NCI-H2171 treated with DMSO at 0.1 percent for 48 hours (cell line): ENCODE measurements around the gene TMLHE.
A peak's percentile ranks its signal among the peaks of the same experiment; 100 is the strongest.
"Not testable (repeated sequence)": the region's sequence is repeated elsewhere in the genome, so short reads cannot be mapped to it uniquely, and the experiment has no call there.

ENCODE experiments used
- DNase-seq: peaks from one replicate; lab custom pipeline; 2025; lab: John Stamatoyannopoulos, UW

TMLHE gene, protein sequence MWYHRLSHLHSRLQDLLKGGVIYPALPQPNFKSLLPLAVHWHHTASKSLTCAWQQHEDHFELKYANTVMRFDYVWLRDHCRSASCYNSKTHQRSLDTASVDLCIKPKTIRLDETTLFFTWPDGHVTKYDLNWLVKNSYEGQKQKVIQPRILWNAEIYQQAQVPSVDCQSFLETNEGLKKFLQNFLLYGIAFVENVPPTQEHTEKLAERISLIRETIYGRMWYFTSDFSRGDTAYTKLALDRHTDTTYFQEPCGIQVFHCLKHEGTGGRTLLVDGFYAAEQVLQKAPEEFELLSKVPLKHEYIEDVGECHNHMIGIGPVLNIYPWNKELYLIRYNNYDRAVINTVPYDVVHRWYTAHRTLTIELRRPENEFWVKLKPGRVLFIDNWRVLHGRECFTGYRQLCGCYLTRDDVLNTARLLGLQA

DNA sequence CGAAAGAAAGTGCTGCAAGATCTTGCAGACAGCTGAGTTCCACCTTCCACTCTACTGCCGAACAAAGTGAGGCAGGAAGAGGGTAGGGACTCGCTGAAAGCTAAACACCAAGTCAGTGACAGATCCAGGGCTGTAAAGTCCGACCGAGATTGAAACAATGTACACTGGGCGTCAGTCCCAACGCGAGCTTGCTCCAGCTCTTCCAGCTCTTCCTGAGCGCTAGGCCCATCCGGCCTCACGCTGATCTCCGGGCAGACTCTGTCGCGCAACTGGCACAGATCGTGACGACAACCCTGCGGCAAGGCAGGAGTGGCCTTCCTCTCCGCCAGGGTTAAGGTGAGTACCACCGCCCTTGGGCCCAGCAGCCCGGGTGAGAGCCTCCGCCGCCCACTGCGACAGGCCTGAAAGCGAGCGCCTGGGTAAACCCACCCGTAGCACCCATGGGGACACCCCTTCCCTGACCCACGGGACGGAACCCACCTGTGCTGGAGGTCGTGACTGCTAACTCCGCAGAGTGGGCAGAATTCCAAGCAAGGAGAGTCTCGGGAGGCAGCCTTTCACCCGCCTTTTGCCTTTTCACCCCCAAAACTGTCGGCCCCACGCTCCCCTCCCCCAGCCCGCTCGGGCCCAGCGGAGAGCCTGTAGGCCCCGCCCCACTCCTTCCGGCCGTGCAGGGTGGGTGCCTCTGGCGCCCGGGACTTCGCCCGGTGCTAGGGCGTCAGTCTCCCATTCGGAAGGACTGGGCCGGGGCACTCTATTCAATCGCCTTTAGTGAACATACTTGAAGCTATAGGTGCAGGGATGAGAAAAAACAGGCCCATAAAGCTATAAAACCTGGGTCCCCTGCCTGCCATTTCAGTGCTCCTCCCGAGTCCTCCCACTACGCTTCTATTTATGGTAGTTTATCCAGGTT, at the start of gene TMLHE, which contains the start of gene SPRY3:
TMLHE (minus strand) TSS at position 641 of the 913 bp plus-strand sequence. CDS start 67,676 bp downstream, outside the sequence.
SPRY3 (plus strand) TSS at position 275 of the 913 bp plus-strand sequence.
- peak; percentile 50 for DNase-seq

DNA sequence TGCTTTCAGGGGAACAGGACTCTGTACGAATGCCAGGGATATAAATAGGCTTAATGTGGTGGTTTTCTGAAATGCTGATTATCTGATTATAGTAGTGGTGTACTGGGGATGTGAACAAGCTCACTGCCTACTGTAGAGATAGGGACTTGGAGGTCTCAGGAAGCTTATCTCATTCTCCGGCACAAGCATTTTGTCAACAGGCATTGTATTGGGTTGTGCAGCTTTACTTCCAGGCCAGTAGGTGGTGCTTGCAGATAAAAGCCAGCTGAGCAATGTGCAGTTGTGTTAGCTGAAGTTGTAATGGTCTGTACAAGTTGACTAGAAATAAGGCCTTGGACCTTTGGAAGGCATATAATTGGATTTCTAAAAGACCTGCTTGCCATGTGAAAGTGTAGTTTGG, 49.5 kb upstream of the TMLHE start:
- DNase-seq: no peak

DNA sequence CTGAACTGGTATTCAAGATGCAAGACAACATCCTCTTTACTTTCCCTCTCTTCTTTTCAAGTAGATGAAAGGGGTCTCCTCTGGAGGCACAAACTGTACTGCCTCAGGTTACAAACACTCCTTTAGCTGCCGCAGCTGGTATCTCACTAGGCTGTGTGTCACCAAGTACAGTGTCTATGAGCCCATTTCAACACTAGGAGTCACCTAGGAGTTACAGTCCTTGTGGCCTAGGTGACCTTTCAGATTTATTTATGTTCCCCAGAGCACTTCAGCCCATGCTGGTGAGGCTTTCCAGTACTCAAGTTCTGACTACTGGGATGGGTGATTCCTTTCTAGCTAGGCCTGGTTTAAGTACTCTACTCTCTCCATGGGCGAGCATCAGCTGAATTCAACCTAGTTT, 32.4 kb upstream of the TMLHE start:
- DNase-seq: no peak

DNA sequence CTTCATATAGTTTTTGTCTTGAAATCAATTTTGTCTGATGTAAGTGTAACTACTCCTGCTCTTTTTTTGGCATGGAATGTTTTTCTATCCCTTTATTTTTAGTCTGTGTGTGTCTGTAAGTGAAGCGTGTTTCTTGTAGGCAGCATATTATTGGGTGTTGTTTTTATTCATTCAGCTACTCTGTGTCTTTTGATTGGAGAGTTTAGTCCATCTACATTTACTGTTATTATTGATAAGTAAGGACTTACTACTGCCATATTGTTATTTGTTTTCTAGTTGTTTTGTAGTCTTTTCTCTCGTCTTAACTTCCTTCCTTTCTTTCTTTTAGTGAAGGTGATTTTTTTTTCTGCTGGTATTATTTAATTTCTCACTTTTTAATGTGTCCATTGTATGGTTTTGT, 30.5 kb upstream of the TMLHE start:
- DNase-seq: no peak

DNA sequence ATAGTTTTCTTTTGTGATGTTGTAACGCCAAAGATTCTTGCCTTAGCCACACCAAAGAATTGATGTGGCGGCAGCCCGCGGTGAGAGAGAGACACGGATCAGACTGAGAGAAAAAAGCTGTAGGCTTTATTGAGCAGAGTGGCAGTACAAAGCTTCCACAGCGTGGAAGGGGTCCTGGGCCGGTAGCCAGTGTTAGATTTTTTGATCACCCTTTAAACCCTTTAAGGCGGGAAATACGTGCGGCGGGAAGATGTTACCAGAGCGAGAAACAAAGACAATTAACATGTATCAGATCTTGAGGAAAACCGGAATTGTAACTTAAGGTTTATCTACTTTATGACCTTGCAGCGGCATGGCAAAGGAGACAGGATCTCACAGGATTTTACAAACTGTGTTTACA, 28.6 kb upstream of the TMLHE start:
- not testable (repeated sequence) for DNase-seq

DNA sequence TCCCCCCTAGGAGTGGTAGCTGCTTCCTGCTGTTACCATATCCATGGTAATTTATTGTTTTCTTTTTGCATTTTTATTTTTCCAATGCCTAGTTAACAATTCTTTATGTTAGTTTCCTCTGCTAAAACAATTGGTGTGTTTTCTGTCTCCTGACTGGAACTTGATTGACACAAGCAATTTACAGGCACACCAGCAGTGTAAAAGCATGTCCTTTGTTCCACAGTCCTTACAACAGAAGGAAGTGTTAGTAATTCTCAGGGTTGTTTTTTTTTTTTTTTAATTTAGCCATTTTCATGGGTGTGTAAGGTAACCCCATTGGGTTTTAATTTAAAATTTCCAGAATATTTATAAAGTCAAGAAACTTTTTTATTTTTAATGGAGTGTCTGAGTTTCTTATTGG, 25.0 kb upstream of the TMLHE start:
- no peak for DNase-seq

DNA sequence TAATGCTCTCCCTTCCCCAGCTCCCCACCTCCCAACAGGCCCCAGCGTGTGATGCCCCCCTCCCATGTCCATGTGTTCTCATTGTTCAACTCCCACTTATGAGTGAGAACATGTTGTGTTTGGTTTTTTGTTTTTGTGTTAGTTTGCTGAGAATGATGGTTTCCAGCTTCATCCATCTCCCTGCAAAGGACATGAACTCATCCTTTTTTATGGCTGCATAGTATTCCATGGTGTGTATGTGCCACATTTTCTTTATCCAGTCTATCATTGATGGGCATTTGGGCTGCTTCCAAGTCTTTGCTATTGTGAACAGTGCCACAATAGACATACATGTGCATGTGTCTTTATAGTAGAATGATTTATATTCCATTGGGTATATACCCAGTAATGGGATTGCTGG, 22.3 kb upstream of the TMLHE start:
- not testable (repeated sequence) for DNase-seq

DNA sequence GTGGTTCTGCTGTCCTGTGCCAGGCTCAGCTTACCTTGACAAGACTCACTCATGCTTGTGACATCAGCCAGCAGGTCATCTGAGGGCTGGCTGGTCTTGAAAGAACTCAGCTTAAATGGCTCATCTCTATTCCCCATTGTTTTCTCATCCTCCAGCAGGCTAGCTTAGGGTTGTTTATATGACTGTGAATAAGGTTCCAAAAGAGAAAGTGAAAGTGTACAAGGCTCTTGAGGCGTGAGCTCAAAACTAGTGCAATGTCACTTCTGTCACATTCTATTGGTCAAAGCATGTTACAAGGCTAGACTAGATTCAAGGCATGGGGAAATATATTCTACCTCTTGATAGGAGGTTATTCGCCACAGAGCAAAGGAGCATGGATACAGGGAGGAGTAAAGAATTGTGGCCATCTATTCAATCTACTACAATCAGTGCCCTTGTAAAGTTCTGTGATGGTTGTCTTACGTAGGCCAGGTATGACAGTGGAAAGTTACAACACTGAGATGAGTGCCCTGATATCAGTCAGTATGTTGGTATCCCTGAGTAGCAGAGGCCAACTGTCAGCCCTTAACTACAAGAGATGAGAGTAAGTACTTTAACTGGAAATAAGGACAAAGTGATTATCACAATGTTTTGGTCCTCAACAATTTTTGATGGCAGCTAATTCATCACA, 19.8 kb upstream of the TMLHE start:
- DNase-seq: no peak

DNA sequence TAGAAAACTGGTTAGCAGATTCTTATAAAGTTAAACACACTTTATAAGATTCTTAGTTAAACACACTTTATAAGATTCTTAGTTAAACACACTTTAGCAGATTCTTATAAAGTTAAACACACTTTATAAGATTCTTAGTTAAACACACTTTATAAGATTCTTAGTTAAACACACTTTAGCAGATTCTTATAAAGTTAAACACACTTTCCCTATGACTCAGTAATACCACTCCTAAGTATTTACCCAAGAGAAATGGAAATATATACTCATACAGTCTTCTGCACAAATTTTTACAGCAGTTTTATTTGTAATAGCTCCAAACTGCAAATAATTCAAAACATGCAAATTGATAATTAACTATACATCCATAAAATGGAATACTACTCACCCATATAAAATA, 7.4 kb upstream of the TMLHE start:
- DNase-seq: not testable (repeated sequence)

DNA sequence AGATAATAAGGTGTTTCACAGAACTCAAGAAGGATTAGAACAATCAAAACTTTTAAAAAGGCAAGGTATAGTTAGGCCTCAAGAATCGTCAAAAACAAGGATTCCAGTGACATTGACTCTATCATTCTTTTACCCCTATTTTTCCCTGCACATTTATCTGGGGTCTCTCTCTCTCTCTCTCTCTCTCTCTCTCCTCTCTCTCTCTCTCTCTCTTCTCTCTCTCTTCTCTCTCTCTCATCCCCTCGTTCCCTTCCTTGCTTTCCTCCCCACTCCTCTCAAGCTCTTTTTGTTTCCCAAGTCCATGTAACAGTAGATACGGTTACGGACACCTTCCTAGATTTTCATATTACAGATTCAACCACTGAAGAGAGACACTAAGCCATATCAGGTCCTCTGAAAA, 3.2 kb upstream of the TMLHE start:
- no peak for DNase-seq

DNA sequence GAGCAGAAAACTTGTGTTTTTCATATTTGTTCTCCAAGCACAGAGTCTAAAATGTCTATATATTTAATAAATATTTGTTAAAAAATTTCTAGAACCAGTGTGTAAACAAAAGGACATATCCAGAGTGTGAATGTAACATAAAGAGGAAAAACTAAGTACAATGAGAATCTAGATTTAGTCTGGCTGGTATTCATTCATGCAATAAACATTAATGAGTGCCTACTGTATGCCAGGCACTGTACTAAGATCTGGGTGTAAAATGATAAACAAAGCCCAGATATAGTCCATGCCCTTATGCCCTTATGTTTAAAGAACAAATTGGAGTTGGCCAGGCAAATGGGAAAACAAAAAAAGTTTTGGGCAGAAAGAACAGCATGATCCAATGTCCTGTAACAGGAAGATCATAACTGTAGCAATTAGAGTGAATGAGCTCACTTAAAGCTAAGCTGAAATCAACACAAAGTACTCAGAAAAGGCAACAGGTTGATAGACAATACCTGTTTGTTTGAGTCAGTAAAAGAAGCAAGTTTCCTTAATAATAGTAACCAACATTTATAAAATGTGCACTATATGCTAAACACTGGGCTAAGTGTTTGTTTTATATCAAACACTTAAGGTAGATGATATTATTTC, 1.3 kb upstream of the TMLHE start:
- no peak for DNase-seq

DNA sequence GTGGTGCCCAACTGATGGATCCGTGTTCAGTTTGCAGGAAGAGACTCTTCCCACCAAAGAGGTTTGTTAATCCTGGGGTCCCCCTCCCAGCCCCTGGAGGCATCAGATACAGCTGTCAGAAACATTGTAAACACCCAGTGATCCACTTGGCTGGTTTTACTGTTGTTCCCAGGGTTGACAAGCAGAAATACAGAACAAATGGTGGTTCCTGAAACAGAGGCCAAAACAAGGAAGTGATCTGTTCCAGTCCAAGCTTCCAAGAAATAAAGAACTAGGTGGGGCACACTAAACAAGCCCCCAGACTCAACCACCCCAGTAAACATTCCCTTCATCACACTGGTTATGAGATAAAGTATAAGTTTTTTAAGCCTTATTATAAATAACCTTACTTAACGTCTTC, 1.4 kb downstream of the TMLHE start:
- no peak for DNase-seq

DNA sequence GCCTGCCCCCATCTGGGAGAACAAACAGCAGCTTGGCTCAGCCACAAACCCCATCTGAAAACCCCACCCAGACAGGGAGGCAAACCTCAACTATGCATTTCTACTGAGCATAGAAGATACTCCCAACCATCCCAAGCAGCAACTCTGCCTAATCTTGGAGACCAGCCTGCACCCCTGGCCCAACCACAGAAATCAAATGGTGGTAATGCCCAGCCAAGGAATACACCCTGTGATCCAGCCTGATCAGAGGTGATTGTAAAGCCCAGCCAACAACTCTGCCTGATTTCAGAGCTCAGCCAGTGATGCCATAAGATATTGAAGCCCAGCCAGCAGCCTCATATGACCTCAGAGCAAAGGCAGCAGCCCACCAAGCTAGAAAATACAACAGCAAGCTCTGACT, 19.8 kb downstream of the TMLHE start:
- DNase-seq: no peak

DNA sequence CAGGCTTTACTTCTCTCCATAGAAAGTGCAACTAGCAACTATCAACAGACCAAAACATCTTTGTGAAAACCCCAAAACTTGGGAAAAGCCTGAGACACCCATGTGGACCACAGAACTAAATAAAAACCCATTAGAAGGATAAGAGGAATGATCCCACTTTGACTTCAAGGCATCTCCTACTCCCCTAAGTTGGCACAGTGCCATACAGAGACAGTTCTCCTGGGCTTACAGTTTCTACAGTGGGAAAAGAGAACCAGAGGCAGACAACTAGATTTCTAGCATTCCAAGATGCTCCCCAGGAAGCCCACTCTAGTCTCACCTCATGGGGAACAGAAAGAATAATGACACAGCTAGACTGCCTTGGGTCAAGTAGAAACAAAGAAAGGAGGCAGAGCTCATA, 20.4 kb downstream of the TMLHE start:
- DNase-seq: no peak

DNA sequence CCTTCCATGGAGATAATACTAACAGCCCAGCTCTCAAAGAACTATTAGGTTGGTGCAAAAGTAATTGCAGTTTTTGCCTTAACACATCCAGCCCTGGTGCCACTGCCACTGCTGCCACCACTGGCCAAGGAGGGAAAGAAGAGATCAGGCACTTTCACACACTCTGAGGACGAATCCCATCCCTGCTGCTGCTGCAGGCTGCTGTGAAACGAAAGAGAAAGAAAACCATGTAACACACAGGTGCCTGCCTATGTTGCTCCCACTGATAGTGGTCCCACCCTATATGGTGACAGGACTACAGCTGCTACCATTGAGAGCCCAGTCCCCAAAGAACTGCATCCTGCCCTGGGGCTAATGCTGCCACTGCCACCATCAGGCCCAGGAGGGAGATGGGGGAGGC, 35.1 kb downstream of the TMLHE start:
- no peak for DNase-seq

DNA sequence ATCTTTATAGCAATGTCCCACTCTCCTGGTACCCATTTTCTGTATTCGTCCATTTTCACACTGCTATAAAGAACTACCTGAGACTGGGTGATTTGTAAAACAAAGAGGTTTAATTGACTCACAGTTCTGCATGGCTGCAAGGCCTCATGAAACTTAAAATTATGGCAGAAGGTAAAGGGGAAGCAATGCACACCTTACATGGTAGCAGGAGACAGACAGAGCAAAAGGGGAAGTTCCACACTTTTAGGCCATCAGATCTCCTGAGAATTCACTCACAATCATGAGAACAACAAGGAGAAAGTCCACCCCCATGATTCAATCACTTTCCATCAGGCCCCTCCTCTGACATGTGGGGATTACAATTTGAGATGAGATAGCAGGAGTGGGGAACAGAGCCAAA, 49.7 kb downstream of the TMLHE start:
- DNase-seq: no peak

DNA sequence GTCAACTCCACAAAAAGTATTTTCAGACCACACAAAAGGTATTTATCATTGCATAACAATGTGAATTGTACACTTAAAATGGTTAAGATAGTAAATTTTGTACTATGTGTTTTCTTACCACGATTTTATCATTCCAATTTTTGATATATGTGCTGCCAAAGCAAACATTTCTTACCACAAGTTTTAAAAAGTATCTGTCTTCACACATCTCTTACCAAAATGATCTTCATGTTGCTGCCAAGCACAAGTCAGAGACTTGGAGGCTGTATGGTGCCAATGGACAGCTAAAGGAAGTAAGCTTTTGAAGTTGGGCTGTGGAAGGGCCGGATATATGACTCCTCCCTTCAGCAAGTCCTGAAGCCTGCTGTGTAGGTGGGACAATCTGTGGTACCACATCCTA, 67.9 kb downstream of the TMLHE start:
- no peak for DNase-seq

DNA sequence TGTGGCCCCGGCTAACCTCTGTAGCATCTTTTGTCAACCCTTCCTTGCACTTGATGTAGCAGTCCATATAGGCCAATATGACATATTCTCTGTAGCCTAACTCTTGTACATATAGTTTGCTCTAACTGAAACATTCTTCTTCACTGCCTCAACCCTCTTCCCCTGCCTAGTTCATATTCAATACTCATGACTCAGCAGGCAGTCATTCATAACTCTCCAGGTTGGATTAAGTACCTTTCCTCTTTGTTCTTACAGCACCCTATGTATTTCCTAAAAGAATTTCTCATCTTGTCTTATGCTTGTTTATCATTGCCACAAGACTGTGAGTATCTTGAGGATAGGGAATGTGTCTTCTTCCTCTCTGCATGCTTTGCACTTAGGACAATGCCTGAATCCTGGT, 76.9 kb downstream of the TMLHE start:
- no peak for DNase-seq

DNA sequence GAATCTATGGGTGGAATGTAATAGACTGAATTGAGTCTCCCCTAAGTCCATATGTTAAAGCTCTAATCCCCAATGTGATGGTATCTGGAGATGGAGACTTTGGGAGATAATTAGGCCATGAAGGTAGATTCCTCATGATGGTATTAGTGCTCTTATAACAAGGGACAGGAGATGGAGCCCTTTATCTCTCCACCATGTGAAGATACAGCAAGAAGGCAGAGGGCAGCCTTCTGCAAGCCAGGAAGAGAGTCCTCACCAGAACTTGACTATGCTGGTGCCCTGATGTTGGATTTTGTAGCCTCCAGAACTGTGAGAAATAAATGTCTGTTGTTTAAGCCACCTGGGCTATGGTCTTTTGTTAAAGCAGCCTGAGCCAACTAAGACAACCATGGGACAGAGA, 78.0 kb downstream of the TMLHE start:
- no peak for DNase-seq

DNA sequence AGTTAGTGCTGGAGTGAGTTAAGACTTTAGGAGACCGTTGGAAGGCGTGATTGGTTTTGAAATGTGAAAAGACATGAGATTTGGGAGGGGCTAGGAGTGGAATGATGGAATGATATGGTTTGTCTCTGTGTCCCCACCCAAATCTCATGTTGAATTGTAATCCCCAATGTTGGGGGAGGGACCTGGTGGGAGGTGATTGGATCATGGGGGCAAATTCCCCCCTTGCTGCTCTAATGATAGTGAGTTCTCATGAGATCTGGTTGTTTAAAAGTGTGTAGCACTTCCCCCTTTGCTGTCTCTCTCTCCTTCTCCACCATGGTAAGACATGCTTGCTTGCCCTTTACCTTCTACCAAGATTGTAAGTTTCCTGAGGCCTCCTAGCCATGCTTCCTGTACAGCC, 85.7 kb downstream of the TMLHE start:
- not testable (repeated sequence) for DNase-seq

DNA sequence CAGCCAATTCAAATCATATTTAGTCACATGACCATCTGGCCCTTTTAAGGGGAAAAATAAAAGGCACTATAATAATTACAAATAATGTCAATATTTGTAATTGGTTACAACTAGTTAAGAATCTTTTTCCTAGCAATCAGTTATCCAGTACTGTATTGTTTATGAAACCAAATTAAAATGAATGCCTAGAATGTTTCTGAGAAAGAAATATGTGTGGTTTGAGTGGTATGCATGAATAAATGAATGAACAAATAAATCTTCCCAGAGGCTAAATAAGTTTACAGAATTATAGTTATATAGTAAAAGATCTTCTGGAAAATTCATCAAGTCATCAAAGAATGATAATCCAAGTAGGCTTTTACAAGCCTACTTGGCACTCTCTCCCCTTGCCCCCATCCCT, 98.5 kb downstream of the TMLHE start:
- no peak for DNase-seq

DNA sequence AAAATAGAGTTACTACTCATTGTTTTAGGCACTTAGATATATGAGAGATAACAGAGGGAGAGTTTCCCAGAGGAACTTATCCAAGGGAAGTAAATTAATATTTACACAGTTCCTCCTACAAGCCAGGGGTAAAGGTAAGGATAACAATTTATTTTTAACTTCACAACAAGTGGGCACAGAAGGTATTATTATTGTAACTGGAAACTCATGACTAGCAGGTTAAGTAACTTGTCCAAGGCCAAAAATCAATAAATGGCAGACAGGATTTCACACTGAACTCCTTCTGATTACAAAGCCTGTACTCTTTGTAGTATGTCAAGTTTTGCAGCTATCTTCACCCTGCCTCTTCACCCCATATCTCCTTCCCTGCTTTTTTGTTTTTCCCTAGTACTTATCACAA, 107.5 kb downstream of the TMLHE start:
- no peak for DNase-seq
